IMR-90 (cell line): ENCODE measurements around the gene CFAP70.

Experiments
- BHLHE40 ChIP-seq: fragments of 150-350 bp; IDR thresholded peaks from 2 replicates; pipeline ENCODE4 v1.6.1; 2016; ENCODE audit warnings: mild to moderate bottlenecking, low read depth, low read length
- CTCF ChIP-seq: conservative IDR thresholded peaks from 2 replicates; pipeline ENCODE4 v1.5.1; 2012; ENCODE audit warnings: mild to moderate bottlenecking, low read depth, low read length, improper control_type of control experiment
- MXI1 ChIP-seq: IDR thresholded peaks from 2 replicates; pipeline ENCODE4 v1.6.1; 2012; ENCODE audit warnings: low read depth, mild to moderate bottlenecking, low read length, moderate library complexity, borderline replicate concordance
- RAD21 ChIP-seq: IDR thresholded peaks from 2 replicates; pipeline ENCODE4 v1.6.1; 2012; ENCODE audit warnings: low read length, improper control_type of control experiment

- no peak for TF ChIP-seq CTCF
- no peak for TF ChIP-seq RAD21
- TF ChIP-seq MXI1: no peak
- no peak for TF ChIP-seq BHLHE40
Observed at GRCh38 chr10:73310475-73310874, 48.2 kb downstream of the CFAP70 start.
